Neural cell (in vitro differentiated cells): ENCODE measurements around the gene RET. TPM values are rescaled to one million over a fixed set of nuclear protein-coding genes. Genes with fewer than 3 reads are reported as not detected.

ENCODE experiments used
- H2AFZ ChIP-seq: fragments of 200-600, 300-800 bp; sonication (generic), shearing (Covaris generic); 2 replicates; pipeline ENCODE4 v1.6.0; 2014; ENCODE audit warnings: low read depth, mild to moderate bottlenecking, antibody characterized with exemption, low read length, moderate library complexity
- H3F3A ChIP-seq: fragments of 200-600 bp; shearing (Covaris generic); 2 replicates; pipeline ENCODE4 v1.6.1; 2016; ENCODE audit warnings: mild to moderate bottlenecking, moderate library complexity, mixed read lengths, antibody characterized with exemption, low read length; ENCODE audit not compliant: insufficient read depth, poor library complexity, severe bottlenecking
- H3K27ac ChIP-seq: fragments of 200-600, 300-800 bp; sonication (generic), shearing (Covaris generic); 2 replicates; pipeline ENCODE4 v1.5.1; 2014; ENCODE audit warnings: mild to moderate bottlenecking, low read length, moderate library complexity
- H3K27me3 ChIP-seq: fragments of 300-800, 200-600 bp; sonication (generic), shearing (Covaris generic); 2 replicates; pipeline ENCODE4 v1.6.0; 2014; ENCODE audit warnings: mild to moderate bottlenecking, low read depth, low read length, moderate library complexity; ENCODE audit not compliant: insufficient read depth
- H3K36me3 ChIP-seq: fragments of 300-800, 200-600 bp; sonication (generic), shearing (Covaris generic); 2 replicates; pipeline ENCODE4 v1.5.1; 2014; ENCODE audit warnings: mild to moderate bottlenecking, antibody characterized with exemption, low read length, moderate library complexity; ENCODE audit not compliant: insufficient read depth
- H3K4me2 ChIP-seq: fragments of 300-800, 200-600 bp; sonication (generic), shearing (Covaris generic); 2 replicates; pipeline ENCODE4 v1.6.0; 2014; ENCODE audit warnings: mild to moderate bottlenecking, low read length
- H3K4me3 ChIP-seq: fragments of 300-800, 200-600 bp; sonication (generic), shearing (Covaris generic); 2 replicates; pipeline ENCODE4 v1.5.1; 2014; ENCODE audit warnings: mild to moderate bottlenecking, low read length, moderate library complexity
- H3K79me2 ChIP-seq: fragments of 200-600 bp; shearing (Covaris generic); replicated peaks from 2 replicates; pipeline ENCODE4 v1.6.0; 2014; ENCODE audit warnings: mild to moderate bottlenecking, low read length, moderate library complexity; ENCODE audit not compliant: insufficient read depth
- H3K9ac ChIP-seq: fragments of 300-800, 200-600 bp; sonication (generic), shearing (Covaris generic); 2 replicates; pipeline ENCODE4 v1.6.1; 2016; ENCODE audit warnings: mild to moderate bottlenecking, low read length, mixed read lengths
- H3K9me2 ChIP-seq: fragments of 200-600 bp; shearing (Covaris generic); 2 replicates; pipeline ENCODE4 v1.6.1; 2016; ENCODE audit warnings: mild to moderate bottlenecking, low read length, mixed read lengths; ENCODE audit not compliant: insufficient read depth
- H3K9me3 ChIP-seq: fragments of 200-600, 300-800 bp; sonication (generic), shearing (Covaris generic); 2 replicates; pipeline ENCODE4 v1.6.1; 2016; ENCODE audit warnings: mild to moderate bottlenecking, mixed run types, low read length, moderate library complexity, mixed read lengths
- H4K20me1 ChIP-seq: fragments of 200-600 bp; shearing (Covaris generic); 2 replicates; pipeline ENCODE4 v1.6.1; 2016; ENCODE audit warnings: mild to moderate bottlenecking, mixed run types; ENCODE audit not compliant: insufficient read depth
- EP300 ChIP-seq: fragments of 450-650 bp; conservative IDR thresholded peaks from 2 replicates; pipeline ENCODE4 v1.6.1; 2014; ENCODE audit warnings: antibody characterized with exemption, mild to moderate bottlenecking, moderate library complexity; ENCODE audit not compliant: poor library complexity, severe bottlenecking
- EZH2 ChIP-seq: fragments of 200-600, 300-800 bp; shearing (Covaris generic), sonication (generic); IDR thresholded peaks from 2 replicates; pipeline ENCODE4 v1.6.1; 2014; ENCODE audit warnings: antibody characterized with exemption, low read length, borderline replicate concordance, mild to moderate bottlenecking; ENCODE audit not compliant: insufficient read depth, poor library complexity, severe bottlenecking
- MXI1 ChIP-seq: fragments of 450-650 bp; conservative IDR thresholded peaks from 2 replicates; pipeline ENCODE4 v1.6.1; 2014; ENCODE audit warnings: antibody characterized with exemption, mild to moderate bottlenecking; ENCODE audit not compliant: poor library complexity, severe bottlenecking
- POLR2AphosphoS5 ChIP-seq: IDR thresholded peaks from 2 replicates; pipeline ENCODE4 v1.6.1; 2012
- RAD21 ChIP-seq: fragments of 450-650 bp; conservative IDR thresholded peaks from 2 replicates; pipeline ENCODE4 v1.6.1; 2014; ENCODE audit warnings: antibody characterized with exemption, mild to moderate bottlenecking, moderate library complexity
- SMC3 ChIP-seq: fragments of 450-650 bp; conservative IDR thresholded peaks from 2 replicates; pipeline ENCODE4 v1.6.1; 2014; ENCODE audit warnings: antibody characterized with exemption, mild to moderate bottlenecking, moderate library complexity; ENCODE audit not compliant: poor library complexity
- TAF1 ChIP-seq: IDR thresholded peaks from 2 replicates; pipeline ENCODE4 v1.6.1; 2012; ENCODE audit warnings: low read depth
- polyA plus RNA-seq: library from polyadenylated mRNA; depleted of rRNA; stranded (reverse); fragments of >200 nt; gene quantifications from 2 replicates; pipeline ENCODE4 v1.2.3, GENCODE V29; 2014
- TF ChIP-seq, protein P1 (sequence below): fragments of 450-650 bp; IDR thresholded peaks from 2 replicates; pipeline ENCODE4 v1.5.1; 2014; ENCODE audit warnings: antibody characterized with exemption, mild to moderate bottlenecking, moderate library complexity; ENCODE audit not compliant: poor library complexity, severe bottlenecking
- TF ChIP-seq, protein P2 (sequence below): IDR thresholded peaks from 2 replicates; pipeline ENCODE4 v1.6.1; 2012; ENCODE audit warnings: borderline replicate concordance

RET gene
- polyA plus RNA-seq, 1 donor from 2014 or later, result 1.7 TPM

DNA sequence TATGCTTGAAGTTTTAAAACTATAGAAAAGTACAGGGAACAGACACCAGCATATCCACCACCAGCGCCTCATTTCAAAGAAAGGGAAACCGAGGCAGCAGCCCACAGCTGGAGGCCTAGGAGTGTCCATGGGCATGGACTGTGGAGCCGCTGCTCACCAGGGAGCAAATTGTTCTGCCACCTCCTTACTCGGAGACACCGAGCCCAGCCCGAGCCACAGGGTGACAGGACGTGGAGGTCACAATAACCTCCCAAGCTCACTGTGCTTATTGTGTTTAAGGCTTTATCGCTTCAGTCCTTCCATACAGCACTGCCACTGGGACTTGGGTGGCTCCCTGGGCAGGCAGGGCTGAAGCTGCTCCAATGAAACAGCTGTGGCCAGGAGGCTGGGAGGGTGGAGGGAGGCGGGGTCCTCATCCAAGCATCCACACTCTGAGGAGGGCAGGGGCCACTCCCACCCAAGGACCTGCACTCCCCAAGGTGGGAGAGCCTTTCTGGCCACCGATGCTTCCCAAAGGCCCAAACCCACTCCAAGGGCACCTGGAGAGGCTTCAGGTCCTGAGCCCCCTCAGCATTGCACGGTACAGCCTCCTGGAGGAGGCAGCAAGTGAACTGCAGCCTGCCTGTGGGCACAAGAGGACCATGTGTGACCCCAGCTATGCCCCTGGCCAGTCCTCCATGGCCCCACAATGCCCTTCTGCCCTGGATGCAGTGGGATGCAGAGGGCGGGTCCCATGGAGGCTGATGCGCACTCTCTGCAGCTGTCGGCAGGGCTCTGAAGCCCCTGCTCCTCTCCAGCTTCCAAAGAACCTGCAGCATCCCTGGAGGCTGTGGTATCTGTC is 38.7 kb upstream of the RET start:
- H2AFZ ChIP-seq, result no peak overlapping the region
- no peaks in the 10 kb centered on the region for H3K36me3 ChIP-seq
- no peaks in the 10 kb centered on the region for H4K20me1 ChIP-seq
- H3K4me3 ChIP-seq, result no peak overlapping the region
- no peak for TF ChIP-seq RAD21
- no peak for TF ChIP-seq POLR2AphosphoS5
- TF ChIP-seq EZH2, result no peak
- TF ChIP-seq, protein P1, sequence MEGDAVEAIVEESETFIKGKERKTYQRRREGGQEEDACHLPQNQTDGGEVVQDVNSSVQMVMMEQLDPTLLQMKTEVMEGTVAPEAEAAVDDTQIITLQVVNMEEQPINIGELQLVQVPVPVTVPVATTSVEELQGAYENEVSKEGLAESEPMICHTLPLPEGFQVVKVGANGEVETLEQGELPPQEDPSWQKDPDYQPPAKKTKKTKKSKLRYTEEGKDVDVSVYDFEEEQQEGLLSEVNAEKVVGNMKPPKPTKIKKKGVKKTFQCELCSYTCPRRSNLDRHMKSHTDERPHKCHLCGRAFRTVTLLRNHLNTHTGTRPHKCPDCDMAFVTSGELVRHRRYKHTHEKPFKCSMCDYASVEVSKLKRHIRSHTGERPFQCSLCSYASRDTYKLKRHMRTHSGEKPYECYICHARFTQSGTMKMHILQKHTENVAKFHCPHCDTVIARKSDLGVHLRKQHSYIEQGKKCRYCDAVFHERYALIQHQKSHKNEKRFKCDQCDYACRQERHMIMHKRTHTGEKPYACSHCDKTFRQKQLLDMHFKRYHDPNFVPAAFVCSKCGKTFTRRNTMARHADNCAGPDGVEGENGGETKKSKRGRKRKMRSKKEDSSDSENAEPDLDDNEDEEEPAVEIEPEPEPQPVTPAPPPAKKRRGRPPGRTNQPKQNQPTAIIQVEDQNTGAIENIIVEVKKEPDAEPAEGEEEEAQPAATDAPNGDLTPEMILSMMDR, result no peak
- TF ChIP-seq SMC3, result no peak
- TF ChIP-seq TAF1, result no peak
- no peak for TF ChIP-seq EP300
- TF ChIP-seq MXI1, result no peak
- TF ChIP-seq, protein P2, sequence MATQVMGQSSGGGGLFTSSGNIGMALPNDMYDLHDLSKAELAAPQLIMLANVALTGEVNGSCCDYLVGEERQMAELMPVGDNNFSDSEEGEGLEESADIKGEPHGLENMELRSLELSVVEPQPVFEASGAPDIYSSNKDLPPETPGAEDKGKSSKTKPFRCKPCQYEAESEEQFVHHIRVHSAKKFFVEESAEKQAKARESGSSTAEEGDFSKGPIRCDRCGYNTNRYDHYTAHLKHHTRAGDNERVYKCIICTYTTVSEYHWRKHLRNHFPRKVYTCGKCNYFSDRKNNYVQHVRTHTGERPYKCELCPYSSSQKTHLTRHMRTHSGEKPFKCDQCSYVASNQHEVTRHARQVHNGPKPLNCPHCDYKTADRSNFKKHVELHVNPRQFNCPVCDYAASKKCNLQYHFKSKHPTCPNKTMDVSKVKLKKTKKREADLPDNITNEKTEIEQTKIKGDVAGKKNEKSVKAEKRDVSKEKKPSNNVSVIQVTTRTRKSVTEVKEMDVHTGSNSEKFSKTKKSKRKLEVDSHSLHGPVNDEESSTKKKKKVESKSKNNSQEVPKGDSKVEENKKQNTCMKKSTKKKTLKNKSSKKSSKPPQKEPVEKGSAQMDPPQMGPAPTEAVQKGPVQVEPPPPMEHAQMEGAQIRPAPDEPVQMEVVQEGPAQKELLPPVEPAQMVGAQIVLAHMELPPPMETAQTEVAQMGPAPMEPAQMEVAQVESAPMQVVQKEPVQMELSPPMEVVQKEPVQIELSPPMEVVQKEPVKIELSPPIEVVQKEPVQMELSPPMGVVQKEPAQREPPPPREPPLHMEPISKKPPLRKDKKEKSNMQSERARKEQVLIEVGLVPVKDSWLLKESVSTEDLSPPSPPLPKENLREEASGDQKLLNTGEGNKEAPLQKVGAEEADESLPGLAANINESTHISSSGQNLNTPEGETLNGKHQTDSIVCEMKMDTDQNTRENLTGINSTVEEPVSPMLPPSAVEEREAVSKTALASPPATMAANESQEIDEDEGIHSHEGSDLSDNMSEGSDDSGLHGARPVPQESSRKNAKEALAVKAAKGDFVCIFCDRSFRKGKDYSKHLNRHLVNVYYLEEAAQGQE, result no peak
- no peaks in the 10 kb centered on the region for H3K27me3 ChIP-seq
- no peak overlapping the region for H3K27ac ChIP-seq
- H3K9me3 ChIP-seq, result no peaks in the 10 kb centered on the region
- H3K4me2 ChIP-seq, result no peak overlapping the region
- H3K9ac ChIP-seq, result no peak overlapping the region
- H3K9me2 ChIP-seq, result no peaks in the 10 kb centered on the region
- H3F3A ChIP-seq, result no peaks in the 10 kb centered on the region
- no peaks in the 10 kb centered on the region for H3K79me2 ChIP-seq

DNA sequence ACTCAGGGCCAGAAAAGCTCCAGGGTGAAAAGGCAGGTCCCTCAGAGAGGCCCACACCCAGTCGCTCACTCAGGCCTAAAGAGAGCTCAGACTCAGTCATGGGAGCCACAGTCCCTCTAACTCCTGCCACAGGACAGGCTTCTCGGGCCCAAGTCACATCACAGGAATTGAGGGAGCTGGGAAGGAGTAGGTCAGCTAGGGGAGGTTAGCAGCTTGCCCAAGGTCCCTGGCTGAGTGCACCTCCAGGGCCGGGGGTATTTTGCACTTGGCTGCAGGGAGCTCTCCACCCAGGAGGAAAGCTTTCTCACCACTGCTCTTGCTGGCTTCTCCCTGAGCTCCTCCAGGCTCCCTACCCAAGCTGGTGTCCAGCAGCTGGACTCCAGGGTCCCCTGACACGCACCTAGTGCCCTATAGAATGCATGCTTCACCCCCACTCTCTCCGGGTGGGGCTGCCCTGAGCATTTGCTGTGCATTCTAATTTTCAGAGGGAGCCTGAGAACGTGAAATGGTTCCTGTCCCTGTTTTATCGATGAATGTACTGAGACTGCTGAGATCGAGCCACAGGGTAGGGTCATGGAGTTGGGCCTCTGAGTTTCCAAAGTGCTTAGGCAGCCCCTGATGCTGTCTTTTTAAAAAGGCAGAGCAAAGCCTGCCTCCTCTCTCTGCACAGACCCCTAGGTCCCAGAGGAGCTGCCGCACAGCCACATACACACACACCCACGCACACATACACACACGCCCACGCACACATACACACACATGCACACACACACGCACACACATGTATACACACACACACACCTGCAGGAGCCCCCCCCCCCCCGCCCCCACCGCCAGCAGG is 37.9 kb upstream of the RET start:
- Histone ChIP-seq H3K4me2 (no peak overlapping the region), H3K9ac (no peak overlapping the region), H3K9me3 (no peaks in the 10 kb centered on the region), H3K9me2 (no peaks in the 10 kb centered on the region), H3F3A (no peaks in the 10 kb centered on the region), H2AFZ (no peak overlapping the region), H3K4me3 (no peak overlapping the region), H3K79me2 (no peaks in the 10 kb centered on the region), H3K36me3 (no peaks in the 10 kb centered on the region), H3K27ac (no peak overlapping the region), H4K20me1 (no peaks in the 10 kb centered on the region), H3K27me3 (no peaks in the 10 kb centered on the region)
- TF ChIP-seq EP300 (no peak), SMC3 (no peak), TAF1 (no peak), MXI1 (no peak), EZH2 (no peak), RAD21 (no peak), POLR2AphosphoS5 (no peak)
- TF ChIP-seq, protein P1, result no peak
- TF ChIP-seq, protein P2, result no peak
